ENCODE results near the gene BNIP3. TPM values are rescaled to one million over a fixed set of nuclear protein-coding genes. Genes with fewer than 3 reads are reported as not detected.
"Not testable (repeated sequence)": the region's sequence is repeated elsewhere in the genome, so short reads cannot be mapped to it uniquely, and the experiment has no call there.

BNIP3 gene
- polyA plus RNA-seq, 1 donor: 50.6 TPM

DNA sequence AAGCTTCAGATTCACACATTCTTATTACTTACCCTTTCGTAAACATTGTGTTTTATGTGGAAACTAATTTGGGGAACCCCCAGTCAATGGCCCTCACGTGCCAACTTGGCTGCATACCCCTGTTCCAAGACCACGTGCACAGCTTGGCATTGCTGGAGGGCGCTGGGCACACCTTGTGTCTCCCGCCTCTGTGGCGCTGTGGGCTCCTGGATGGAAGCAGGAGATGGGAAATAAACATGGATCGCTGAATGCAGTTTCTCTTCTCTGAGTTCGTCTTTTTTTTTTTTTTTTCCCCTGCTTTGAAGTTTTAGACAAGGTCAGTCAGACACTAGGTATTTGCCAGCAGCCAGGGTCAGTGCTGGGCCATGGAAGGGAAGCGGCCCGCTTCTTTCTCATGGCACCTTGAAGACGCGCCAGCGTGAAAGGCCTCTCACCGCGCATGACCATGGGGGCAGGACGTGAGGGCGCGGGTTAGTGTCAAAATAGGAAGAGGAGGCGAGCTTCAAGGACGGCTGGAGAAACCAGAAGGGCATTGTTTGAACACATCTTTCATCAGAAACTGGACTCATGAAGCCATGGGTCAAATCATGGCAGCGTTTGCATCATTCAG is 27.3 kb downstream of the BNIP3 start:
- Histone ChIP-seq H3K4me1 (ENCODE audit: control insufficient read depth, insufficient read depth, low read length) (no peaks in the 10 kb centered on the region), H3K9me3 (ENCODE audit: control insufficient read depth, low read depth, low read length) (no peaks in the 10 kb centered on the region), H3K27ac (ENCODE audit: low read length) (no peak overlapping the region), H3K36me3 (ENCODE audit: control insufficient read depth, insufficient read depth, low read length) (peaks cover 62% of the 10 kb centered on the region), H3K4me3 (ENCODE audit: low read length) (no peak overlapping the region), H3K27me3 (ENCODE audit: control insufficient read depth, insufficient read depth, low read length) (no peaks in the 10 kb centered on the region)
- DNase-seq: no peak
- WGBS (ENCODE audit: insufficient coverage, low lambda C conversion rate): no CpG with 5 or more reads among the region's 21 CpGs

DNA sequence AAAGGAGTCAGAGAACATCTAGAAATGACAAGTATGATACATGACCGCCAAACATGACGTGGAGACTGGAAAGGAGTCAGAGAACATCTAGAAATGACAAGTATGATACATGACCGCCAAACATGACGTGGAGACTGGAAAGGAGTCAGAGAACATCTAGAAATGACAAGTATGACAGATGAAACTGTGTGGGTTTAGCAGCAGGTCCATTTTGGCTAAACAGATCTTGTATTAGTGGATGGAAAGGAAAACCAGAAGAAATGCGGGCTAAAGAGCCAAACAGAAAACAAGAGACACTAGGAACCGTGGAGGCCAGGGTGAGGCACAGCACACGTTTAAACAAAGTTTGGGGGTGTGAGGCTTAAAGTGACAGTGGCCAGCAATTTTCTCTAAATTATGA is 31.8 kb downstream of the BNIP3 start:
- not testable (repeated sequence) for H3K4me1 ChIP-seq (ENCODE audit: control insufficient read depth, insufficient read depth, low read length); H3K27me3 ChIP-seq (ENCODE audit: control insufficient read depth, insufficient read depth, low read length); DNase-seq; H3K27ac ChIP-seq (ENCODE audit: low read length); H3K4me3 ChIP-seq (ENCODE audit: low read length); H3K9me3 ChIP-seq (ENCODE audit: control insufficient read depth, low read depth, low read length)
- peaks cover 77% of the 10 kb centered on the region for H3K36me3 ChIP-seq (ENCODE audit: control insufficient read depth, insufficient read depth, low read length)
- 64% methylated on average over 2 of the region's 7 CpGs for WGBS (ENCODE audit: insufficient coverage, low lambda C conversion rate)

DNA sequence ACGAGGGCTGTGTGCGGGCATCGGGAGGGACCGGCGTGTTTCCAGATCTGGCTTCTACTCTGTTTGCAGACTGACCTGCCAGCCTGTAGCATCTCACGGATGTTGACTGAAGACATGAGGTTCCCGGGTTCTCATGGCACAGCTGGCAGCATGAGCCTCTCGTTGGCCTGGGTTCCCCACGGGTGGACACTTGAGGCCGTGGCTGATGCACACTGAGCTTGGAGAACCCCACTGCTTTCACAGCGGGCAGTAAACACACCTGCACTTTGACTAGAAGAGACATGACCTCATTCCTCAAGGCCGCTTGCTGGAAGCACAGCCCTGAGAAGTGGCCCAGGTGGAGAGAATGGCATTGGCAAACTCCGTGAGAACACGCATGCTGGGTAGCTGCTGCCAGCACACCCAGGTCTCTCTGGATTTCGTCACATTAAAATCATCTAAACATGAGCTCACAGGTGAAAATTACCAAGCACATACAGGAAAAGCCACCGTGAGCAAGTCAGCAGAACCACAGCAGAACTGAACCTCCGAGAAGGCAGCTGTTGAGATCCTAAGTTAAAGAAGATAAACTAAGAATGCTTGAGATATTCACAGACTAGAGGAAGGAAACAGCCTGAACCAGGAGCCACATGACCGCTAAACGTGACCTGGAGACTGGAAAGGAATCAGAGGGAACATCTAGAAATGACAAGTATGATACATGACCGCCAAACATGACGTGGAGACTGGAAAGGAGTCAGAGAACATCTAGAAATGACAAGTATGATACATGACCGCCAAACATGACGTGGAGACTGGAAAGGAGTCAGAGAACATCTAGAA is 32.5 kb downstream of the BNIP3 start:
- H3K27me3 ChIP-seq (ENCODE audit: control insufficient read depth, insufficient read depth, low read length): no peaks in the 10 kb centered on the region
- no peak for DNase-seq
- H3K27ac ChIP-seq (ENCODE audit: low read length): no peak overlapping the region
- H3K36me3 ChIP-seq (ENCODE audit: control insufficient read depth, insufficient read depth, low read length): peaks cover 76% of the 10 kb centered on the region
- no peaks in the 10 kb centered on the region for H3K9me3 ChIP-seq (ENCODE audit: control insufficient read depth, low read depth, low read length)
- H3K4me1 ChIP-seq (ENCODE audit: control insufficient read depth, insufficient read depth, low read length): no peaks in the 10 kb centered on the region
- no peak overlapping the region for H3K4me3 ChIP-seq (ENCODE audit: low read length)
- WGBS (ENCODE audit: insufficient coverage, low lambda C conversion rate): 100% methylated on average over 1 of the region's 23 CpGs

DNA sequence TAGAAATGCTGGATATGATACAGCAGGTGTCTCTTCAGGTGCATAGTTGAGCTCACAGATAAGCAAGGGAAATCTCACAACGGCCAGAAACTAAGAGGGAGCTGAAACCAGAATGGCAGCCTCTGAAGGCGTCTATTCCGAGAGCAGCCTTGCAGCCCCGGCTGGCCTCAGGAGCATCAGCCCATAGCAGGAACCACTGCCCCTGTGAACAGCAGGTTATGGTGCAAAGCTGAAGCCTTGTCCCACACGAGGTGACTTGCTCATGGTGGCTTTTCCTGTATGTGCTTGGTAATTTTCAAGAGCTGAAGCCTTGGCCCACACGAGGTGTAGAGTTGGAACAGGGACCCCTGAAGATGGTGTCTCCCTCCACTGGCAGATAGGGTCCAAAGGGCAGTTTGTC is 33.2 kb downstream of the BNIP3 start:
- DNase-seq: no peak
- H3K9me3 ChIP-seq (ENCODE audit: control insufficient read depth, low read depth, low read length): no peaks in the 10 kb centered on the region
- H3K4me3 ChIP-seq (ENCODE audit: low read length): no peak overlapping the region
- no peak overlapping the region for H3K27ac ChIP-seq (ENCODE audit: low read length)
- no CpG with 5 or more reads among the region's 6 CpGs for WGBS (ENCODE audit: insufficient coverage, low lambda C conversion rate)
- H3K36me3 ChIP-seq (ENCODE audit: control insufficient read depth, insufficient read depth, low read length): peaks cover 74% of the 10 kb centered on the region
- H3K27me3 ChIP-seq (ENCODE audit: control insufficient read depth, insufficient read depth, low read length): no peaks in the 10 kb centered on the region
- no peaks in the 10 kb centered on the region for H3K4me1 ChIP-seq (ENCODE audit: control insufficient read depth, insufficient read depth, low read length)

DNA sequence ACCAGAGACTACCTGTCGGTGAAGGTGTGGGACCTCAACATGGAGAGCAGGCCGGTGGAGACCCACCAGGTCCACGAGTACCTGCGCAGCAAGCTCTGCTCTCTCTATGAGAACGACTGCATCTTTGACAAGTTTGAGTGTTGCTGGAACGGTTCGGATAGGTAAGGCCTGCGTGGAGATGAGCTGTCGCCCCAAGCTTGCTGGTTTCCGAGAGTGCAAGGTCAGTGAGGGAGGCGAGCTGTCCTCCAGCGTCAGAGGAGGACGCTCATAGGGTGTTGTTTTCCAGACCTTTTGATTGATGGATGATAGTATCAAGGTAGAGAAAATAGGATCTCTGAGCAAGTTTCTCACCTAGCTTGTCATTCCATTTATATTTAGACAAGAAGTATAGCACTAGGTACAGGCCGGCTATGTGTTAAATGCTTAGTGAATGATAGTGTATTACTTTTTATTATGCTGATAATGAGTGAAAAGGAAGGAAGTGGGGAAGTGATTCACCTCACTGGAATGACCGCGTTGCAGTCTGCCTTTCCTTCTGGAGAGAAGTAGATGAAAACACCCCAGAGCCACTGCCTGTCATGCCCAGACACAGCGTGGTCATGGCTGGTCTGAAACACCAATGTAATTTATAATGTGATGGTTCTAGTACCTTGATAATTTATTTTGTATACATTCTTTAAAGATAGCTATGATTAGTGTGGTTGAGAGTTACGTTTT is 33.9 kb downstream of the BNIP3 start:
- Histone ChIP-seq H3K9me3 (ENCODE audit: control insufficient read depth, low read depth, low read length) (no peaks in the 10 kb centered on the region), H3K4me3 (ENCODE audit: low read length) (no peak overlapping the region), H3K27me3 (ENCODE audit: control insufficient read depth, insufficient read depth, low read length) (no peaks in the 10 kb centered on the region), H3K36me3 (ENCODE audit: control insufficient read depth, insufficient read depth, low read length) (peaks cover 75% of the 10 kb centered on the region), H3K4me1 (ENCODE audit: control insufficient read depth, insufficient read depth, low read length) (no peaks in the 10 kb centered on the region), H3K27ac (ENCODE audit: low read length) (no peak overlapping the region)
- DNase-seq: no peak
- 84% methylated on average over 4 of the region's 18 CpGs for WGBS (ENCODE audit: insufficient coverage, low lambda C conversion rate)

DNA sequence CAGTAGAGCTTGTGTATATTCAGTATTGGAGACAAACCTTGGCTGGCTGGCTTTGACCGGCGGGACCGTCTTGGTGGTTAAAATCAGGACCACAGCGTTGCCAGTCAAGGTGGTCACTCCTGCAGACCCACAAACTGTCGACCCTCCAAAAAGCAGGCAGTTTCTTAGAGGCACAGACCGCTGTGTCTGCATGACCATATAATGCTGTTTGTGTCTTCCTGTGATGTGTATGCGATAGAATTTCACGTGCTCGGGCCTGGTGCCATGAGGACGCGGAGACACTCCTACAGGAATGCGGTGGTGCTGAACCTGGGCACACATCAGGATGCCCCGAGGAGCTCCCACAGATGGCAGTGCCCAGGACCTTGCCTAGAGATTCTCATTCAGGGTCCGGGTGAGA is 34.8 kb downstream of the BNIP3 start:
- H3K4me1 ChIP-seq (ENCODE audit: control insufficient read depth, insufficient read depth, low read length): no peaks in the 10 kb centered on the region
- H3K4me3 ChIP-seq (ENCODE audit: low read length): no peak overlapping the region
- no peaks in the 10 kb centered on the region for H3K9me3 ChIP-seq (ENCODE audit: control insufficient read depth, low read depth, low read length)
- no peak overlapping the region for H3K27ac ChIP-seq (ENCODE audit: low read length)
- no CpG with 5 or more reads among the region's 14 CpGs for WGBS (ENCODE audit: insufficient coverage, low lambda C conversion rate)
- H3K27me3 ChIP-seq (ENCODE audit: control insufficient read depth, insufficient read depth, low read length): no peaks in the 10 kb centered on the region
- peaks cover 78% of the 10 kb centered on the region for H3K36me3 ChIP-seq (ENCODE audit: control insufficient read depth, insufficient read depth, low read length)
- DNase-seq: no peak

DNA sequence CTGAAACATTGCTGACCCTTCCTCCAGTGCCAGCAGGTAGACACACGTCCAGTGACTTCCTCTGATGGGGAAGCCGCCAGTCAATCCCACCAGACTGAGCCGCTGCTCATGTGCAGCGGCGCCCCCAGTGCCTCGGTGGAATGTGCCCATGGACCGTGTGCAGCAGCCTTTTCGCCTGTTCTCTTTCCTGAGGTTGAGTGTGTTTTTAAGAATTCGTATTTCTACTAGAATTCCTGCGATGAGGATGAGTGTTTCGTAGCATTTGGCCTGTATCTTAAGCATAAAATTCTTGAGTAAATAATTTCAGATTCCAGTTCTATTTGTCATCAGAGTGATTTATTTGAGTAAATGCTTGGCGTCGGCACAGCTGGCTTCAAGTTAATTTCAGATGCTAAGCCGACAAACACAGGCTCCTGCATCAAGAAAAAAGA is 35.4 kb downstream of the BNIP3 start:
- H3K4me1 ChIP-seq (ENCODE audit: control insufficient read depth, insufficient read depth, low read length): no peaks in the 10 kb centered on the region
- DNase-seq: no peak
- no peaks in the 10 kb centered on the region for H3K27me3 ChIP-seq (ENCODE audit: control insufficient read depth, insufficient read depth, low read length)
- H3K27ac ChIP-seq (ENCODE audit: low read length): no peak overlapping the region
- no peaks in the 10 kb centered on the region for H3K9me3 ChIP-seq (ENCODE audit: control insufficient read depth, low read depth, low read length)
- WGBS (ENCODE audit: insufficient coverage, low lambda C conversion rate): no CpG with 5 or more reads among the region's 14 CpGs
- H3K4me3 ChIP-seq (ENCODE audit: low read length): no peak overlapping the region
- H3K36me3 ChIP-seq (ENCODE audit: control insufficient read depth, insufficient read depth, low read length): peaks cover 80% of the 10 kb centered on the region

DNA sequence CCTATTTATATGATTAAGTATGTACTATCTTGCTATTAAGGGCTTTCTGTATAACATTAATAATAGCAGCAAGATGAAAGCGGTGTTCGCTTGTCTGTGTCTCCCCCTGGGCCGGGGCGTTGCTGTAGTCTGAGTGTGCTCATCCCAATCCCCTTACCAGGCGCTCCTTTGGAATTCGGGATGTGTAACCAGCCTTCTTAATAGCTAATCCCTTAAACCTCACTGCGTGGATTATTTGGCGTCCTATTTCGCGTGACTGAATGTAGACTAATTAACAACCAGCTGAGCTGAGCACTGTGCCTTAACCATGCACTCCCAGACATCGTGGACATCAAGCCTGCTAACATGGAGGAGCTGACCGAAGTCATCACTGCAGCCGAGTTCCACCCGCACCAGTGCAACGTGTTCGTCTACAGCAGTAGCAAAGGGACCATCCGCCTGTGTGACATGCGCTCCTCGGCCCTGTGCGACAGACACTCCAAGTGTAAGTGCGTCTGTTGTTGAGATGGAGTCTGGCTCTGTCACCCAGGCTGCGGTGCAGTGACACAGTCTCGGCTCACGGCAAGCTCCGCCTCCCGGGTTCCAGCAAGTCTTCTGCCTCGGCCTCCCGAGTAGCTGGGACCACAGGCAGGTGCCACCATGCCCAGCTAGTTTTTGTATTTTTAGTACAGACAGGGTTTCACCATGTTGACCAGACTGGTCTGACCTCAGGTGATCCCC is 36.6 kb downstream of the BNIP3 start:
- no peaks in the 10 kb centered on the region for H3K4me1 ChIP-seq (ENCODE audit: control insufficient read depth, insufficient read depth, low read length)
- H3K36me3 ChIP-seq (ENCODE audit: control insufficient read depth, insufficient read depth, low read length): peaks cover 80% of the 10 kb centered on the region
- H3K4me3 ChIP-seq (ENCODE audit: low read length): no peak overlapping the region
- no peak overlapping the region for H3K27ac ChIP-seq (ENCODE audit: low read length)
- WGBS (ENCODE audit: insufficient coverage, low lambda C conversion rate): no CpG with 5 or more reads among the region's 28 CpGs
- no peaks in the 10 kb centered on the region for H3K27me3 ChIP-seq (ENCODE audit: control insufficient read depth, insufficient read depth, low read length)
- no peak for DNase-seq
- no peaks in the 10 kb centered on the region for H3K9me3 ChIP-seq (ENCODE audit: control insufficient read depth, low read depth, low read length)

DNA sequence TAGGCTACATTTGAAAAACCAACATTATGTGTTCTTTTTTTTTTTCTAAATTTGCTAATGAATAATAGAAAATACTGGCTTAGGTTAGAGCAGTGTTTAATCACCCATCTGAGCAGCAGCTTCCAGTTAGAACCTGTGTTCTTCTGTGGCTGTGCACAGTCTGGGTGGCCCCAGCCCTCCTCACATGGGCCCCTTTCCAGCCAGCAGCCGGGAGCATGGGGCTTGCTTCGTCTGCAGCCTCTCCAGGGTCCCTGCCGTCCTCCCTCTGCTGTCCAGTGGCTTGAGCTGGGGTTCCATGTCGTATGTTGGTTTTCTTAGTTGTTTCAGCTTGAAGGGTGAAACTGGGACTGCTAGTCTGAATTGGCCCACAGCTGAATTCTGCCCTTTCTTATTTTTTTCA is 37.3 kb downstream of the BNIP3 start:
- Histone ChIP-seq H3K36me3 (ENCODE audit: control insufficient read depth, insufficient read depth, low read length) (peaks cover 76% of the 10 kb centered on the region), H3K4me1 (ENCODE audit: control insufficient read depth, insufficient read depth, low read length) (no peaks in the 10 kb centered on the region), H3K27ac (ENCODE audit: low read length) (no peak overlapping the region), H3K27me3 (ENCODE audit: control insufficient read depth, insufficient read depth, low read length) (no peaks in the 10 kb centered on the region), H3K4me3 (ENCODE audit: low read length) (no peak overlapping the region), H3K9me3 (ENCODE audit: control insufficient read depth, low read depth, low read length) (no peaks in the 10 kb centered on the region)
- DNase-seq: no peak
- WGBS (ENCODE audit: insufficient coverage, low lambda C conversion rate): 80% methylated on average over 1 of the region's 4 CpGs
